ENCODE data around the gene MITF. TPM values are rescaled to one million over a fixed set of nuclear protein-coding genes. Genes with fewer than 3 reads are reported as not detected.

The MITF gene
- total and polyA plus RNA-seq, 9 donors, result 5.7 to 9.6 (median 7.4) TPM

DNA sequence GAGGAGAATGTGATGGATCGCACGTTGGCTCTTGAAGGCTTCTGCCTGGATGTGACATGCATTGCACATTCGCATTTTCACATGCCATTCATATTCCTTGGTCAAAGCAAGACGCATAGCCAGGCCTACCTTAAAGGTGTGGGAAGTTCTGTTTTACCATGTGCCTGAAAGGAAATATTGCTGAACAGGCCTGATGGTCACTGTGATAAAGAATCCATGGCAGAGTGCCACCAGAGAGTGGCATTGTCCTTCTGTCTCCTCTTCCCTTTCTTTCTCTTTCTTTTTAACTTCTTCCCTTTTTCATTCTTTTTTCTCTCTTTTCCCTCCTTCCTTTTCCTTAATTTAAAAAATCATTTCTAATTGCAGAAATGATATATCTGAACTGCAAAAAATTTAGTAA lies 15.9 kb upstream of the MITF start:
- no peak overlapping the region for H3K4me3 ChIP-seq (ENCODE audit: low read length)
- no peaks in the 10 kb centered on the region for H3K36me3 ChIP-seq (ENCODE audit: control insufficient read depth, insufficient read depth, low read length)
- no peaks in the 10 kb centered on the region for H3K9me3 ChIP-seq (replicated peaks; ENCODE audit: control insufficient read depth, low read depth, low read length)
- no peaks in the 10 kb centered on the region for H3K27me3 ChIP-seq (ENCODE audit: control insufficient read depth, insufficient read depth, low read length)
- no CpG with 5 or more reads among the region's 4 CpGs for WGBS (ENCODE audit: insufficient coverage)
- no peak overlapping the region for H3K27ac ChIP-seq (ENCODE audit: low read length)
- no peak for DNase-seq
- peaks cover 4% of the 10 kb centered on the region for H3K4me1 ChIP-seq (ENCODE audit: control insufficient read depth, insufficient read depth, low read length)

DNA sequence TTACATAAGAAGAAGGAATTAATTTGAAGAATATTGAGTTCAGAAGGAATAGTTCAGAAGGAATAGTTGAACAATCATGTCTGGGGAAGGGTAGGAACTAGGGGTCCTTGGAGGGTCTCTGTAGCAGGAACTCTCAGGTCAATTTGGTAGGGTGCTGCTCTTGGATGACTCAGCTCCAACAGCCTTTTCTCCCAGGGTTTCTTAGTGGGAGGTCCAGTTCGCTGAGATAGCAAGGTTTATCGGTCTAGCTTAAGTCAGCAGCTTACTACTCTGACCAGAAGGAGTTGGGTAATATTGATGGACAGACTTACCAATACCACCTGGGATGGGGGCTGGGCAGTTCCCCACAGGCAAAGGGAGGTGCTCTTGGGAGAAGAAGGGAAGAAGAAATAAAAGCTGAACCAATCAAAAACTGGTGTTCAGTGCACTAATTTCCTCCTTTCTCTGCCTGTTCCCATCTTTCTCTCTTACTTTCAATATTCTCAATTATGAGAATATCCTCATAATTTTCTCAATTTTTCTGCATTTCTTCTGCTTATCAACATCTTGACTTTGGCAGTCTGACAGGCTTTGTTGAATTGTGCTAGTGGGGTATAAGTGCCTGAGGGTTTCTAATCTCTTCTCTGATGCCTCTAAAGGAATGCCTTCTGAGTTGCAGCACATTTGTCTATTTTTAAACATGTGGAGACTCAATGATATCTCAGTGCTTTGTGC lies 14.4 kb upstream of the MITF start:
- no peaks in the 10 kb centered on the region for H3K36me3 ChIP-seq (ENCODE audit: control insufficient read depth, insufficient read depth, low read length)
- H3K4me3 ChIP-seq (ENCODE audit: low read length), result no peak overlapping the region
- no peaks in the 10 kb centered on the region for H3K9me3 ChIP-seq (replicated peaks; ENCODE audit: control insufficient read depth, low read depth, low read length)
- no peak for DNase-seq
- H3K27ac ChIP-seq (ENCODE audit: low read length), result no peak overlapping the region
- WGBS (ENCODE audit: insufficient coverage), result no CpG with 5 or more reads among the region's 2 CpGs
- no peaks in the 10 kb centered on the region for H3K27me3 ChIP-seq (ENCODE audit: control insufficient read depth, insufficient read depth, low read length)
- H3K4me1 ChIP-seq (ENCODE audit: control insufficient read depth, insufficient read depth, low read length), result peaks cover 2% of the 10 kb centered on the region

DNA sequence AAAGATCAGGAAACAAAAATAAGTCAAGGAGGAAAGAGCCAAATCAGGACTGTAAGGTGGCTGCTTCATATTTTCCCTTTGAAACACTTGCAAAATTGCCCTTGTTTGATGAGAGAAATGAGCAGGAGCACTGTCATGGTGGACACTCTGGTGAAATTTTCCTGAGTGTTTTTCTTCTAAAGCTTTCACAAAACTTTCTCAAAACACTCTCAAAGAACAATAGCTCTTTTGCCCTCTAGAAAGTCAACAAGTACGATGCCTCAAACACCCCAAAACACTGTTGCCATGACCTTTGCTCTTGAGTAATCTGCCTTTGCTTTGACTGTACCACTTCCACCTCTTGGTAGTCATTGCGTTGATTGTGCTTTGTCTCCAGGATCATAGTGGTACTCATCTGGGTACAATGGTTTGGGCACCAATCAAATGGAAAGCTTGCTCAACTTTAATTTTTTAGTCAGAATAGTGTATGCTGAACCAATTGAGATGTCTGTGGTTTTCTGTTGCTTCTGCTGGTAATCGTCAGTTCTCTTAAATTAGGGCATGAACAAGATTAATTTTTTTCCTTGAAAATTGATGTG lies 13.2 kb upstream of the MITF start:
- Histone ChIP-seq H3K4me1 (ENCODE audit: control insufficient read depth, insufficient read depth, low read length) (peaks cover 2% of the 10 kb centered on the region), H3K27me3 (ENCODE audit: control insufficient read depth, insufficient read depth, low read length) (no peaks in the 10 kb centered on the region), H3K4me3 (ENCODE audit: low read length) (no peak overlapping the region), H3K9me3 (replicated peaks; ENCODE audit: control insufficient read depth, low read depth, low read length) (no peaks in the 10 kb centered on the region), H3K36me3 (ENCODE audit: control insufficient read depth, insufficient read depth, low read length) (no peaks in the 10 kb centered on the region), H3K27ac (ENCODE audit: low read length) (no peak overlapping the region)
- WGBS (ENCODE audit: insufficient coverage), result 71% methylated on average over 1 of the region's 3 CpGs
- DNase-seq, result no peak

DNA sequence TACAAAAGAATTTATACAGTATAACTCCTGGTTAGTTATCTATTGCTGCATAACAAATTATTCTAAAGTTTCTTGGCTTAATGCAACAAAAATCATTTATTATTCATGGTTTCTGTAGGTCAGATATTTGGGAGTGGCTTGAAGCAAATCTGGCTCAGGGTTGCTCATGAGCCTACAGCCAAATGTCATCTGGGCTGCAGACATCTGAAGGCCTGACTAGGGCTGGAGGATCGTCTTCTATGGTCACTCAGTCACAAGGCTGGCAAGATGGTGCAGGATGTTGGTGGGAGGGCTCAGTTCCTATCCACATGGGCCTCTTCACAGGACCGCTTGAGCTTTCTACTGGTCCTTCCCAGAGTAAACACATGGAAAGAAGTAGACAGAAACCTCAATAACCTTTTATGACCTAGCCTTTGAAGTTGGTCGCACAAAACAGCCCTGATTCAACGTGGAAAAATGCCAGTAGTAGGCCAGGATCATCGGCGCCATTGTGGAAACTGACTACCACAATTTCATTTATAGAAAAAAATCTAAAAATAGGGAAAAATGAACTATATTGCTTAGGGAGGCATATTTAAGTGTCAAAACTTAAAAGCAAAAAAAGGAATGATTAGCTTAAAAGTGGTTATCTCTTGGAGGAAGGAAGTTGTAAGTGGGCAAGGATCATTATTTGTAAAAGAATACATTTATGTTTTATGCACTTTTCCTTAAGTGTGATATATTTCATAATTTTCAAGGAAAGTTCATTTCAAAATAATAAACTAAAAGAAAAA lies 9.9 kb upstream of the MITF start:
- Histone ChIP-seq H3K36me3 (ENCODE audit: control insufficient read depth, insufficient read depth, low read length) (no peaks in the 10 kb centered on the region), H3K9me3 (replicated peaks; ENCODE audit: control insufficient read depth, low read depth, low read length) (no peaks in the 10 kb centered on the region)
- WGBS (ENCODE audit: insufficient coverage), result 40% methylated on average over 1 of the region's 6 CpGs

DNA sequence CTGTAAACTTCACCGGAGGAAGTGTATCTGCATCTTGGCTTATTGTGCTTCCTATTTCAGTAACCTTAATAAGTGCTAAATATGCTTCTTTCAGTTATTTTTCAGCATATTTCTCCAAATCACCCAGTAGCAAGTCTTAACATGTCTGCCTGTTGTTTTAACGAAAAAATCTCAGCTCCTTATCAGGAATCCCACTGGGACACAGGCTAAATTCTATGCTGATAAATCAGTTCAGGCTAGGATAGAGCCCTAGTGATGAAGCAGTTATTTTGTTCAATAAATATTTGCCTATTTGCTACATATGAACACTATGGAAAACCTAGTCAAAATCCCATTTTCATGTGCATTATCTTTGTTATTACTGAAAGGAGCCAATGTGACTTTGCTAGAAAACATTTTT lies 8.2 kb upstream of the MITF start:
- WGBS (ENCODE audit: insufficient coverage), result no CpG with 5 or more reads among the region's 2 CpGs
- Histone ChIP-seq H3K9me3 (replicated peaks; ENCODE audit: control insufficient read depth, low read depth, low read length) (no peaks in the 10 kb centered on the region), H3K4me1 (ENCODE audit: control insufficient read depth, insufficient read depth, low read length) (no peaks in the 10 kb centered on the region), H3K27ac (ENCODE audit: low read length) (no peak overlapping the region), H3K36me3 (ENCODE audit: control insufficient read depth, insufficient read depth, low read length) (no peaks in the 10 kb centered on the region), H3K4me3 (ENCODE audit: low read length) (no peak overlapping the region), H3K27me3 (ENCODE audit: control insufficient read depth, insufficient read depth, low read length) (no peaks in the 10 kb centered on the region)
- DNase-seq, result no peak

More for the DNA sequence above, 9.9 kb upstream of the MITF start:
- no peak for DNase-seq
- Histone ChIP-seq H3K4me1 (ENCODE audit: control insufficient read depth, insufficient read depth, low read length) (peaks cover 2% of the 10 kb centered on the region), H3K27ac (ENCODE audit: low read length) (no peak overlapping the region), H3K27me3 (ENCODE audit: control insufficient read depth, insufficient read depth, low read length) (no peaks in the 10 kb centered on the region), H3K4me3 (ENCODE audit: low read length) (no peak overlapping the region)

DNA sequence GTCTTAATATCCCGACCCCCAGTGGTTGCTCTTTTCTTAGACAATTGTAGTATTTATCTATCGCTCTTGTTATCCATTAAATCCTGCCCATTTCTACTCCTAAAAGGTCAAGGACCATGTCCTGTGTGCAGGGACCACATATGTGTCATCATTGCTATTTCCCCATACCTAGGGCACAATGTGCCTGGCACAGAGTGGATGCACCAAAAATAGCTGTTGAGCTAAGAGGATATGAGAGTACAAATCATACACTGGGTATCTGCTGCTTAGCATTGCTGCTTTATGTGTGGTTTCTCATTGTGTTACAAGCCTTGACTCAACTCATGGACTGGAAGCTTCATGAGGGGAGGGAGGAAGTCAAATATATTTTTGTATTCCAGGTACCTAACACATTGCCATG lies 3.4 kb upstream of the MITF start:
- H3K4me1 ChIP-seq (ENCODE audit: control insufficient read depth, insufficient read depth, low read length), result peaks cover 11% of the 10 kb centered on the region
- no peaks in the 10 kb centered on the region for H3K36me3 ChIP-seq (ENCODE audit: control insufficient read depth, insufficient read depth, low read length)
- no peak overlapping the region for H3K4me3 ChIP-seq (ENCODE audit: low read length)
- peaks cover 7% of the 10 kb centered on the region for H3K27me3 ChIP-seq (ENCODE audit: control insufficient read depth, insufficient read depth, low read length)
- no peak overlapping the region for H3K27ac ChIP-seq (ENCODE audit: low read length)
- WGBS (ENCODE audit: insufficient coverage), result no CpG with 5 or more reads among the region's 2 CpGs
- no peak for DNase-seq
- H3K9me3 ChIP-seq (replicated peaks; ENCODE audit: control insufficient read depth, low read depth, low read length), result no peaks in the 10 kb centered on the region

DNA sequence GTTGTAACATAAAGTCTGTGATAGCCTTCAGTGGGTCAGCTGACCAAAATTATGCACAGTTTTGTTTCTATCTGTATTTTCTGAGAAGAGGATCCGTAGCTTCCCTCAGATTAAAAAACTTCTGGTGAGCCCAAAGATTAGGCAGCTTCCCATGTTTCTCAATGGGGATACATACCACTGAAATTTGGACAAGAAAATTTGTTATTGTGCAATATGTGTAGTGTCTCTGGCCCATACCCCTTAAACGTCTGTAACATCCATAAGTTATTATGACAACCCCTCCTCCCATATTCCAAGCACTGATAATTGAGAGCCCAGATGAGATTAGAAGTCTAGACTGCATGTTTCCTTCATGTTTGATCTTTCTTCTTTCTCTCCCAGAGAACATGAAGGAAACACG lies 1.9 kb upstream of the MITF start:
- Histone ChIP-seq H3K36me3 (ENCODE audit: control insufficient read depth, insufficient read depth, low read length) (no peaks in the 10 kb centered on the region), H3K27me3 (ENCODE audit: control insufficient read depth, insufficient read depth, low read length) (peaks cover 7% of the 10 kb centered on the region), H3K4me1 (ENCODE audit: control insufficient read depth, insufficient read depth, low read length) (peaks cover 12% of the 10 kb centered on the region), H3K9me3 (replicated peaks; ENCODE audit: control insufficient read depth, low read depth, low read length) (no peaks in the 10 kb centered on the region), H3K27ac (ENCODE audit: low read length) (no peak overlapping the region), H3K4me3 (ENCODE audit: low read length) (no peak overlapping the region)
- no CpG with 5 or more reads among the region's 3 CpGs for WGBS (ENCODE audit: insufficient coverage)
- DNase-seq, result no peak

DNA sequence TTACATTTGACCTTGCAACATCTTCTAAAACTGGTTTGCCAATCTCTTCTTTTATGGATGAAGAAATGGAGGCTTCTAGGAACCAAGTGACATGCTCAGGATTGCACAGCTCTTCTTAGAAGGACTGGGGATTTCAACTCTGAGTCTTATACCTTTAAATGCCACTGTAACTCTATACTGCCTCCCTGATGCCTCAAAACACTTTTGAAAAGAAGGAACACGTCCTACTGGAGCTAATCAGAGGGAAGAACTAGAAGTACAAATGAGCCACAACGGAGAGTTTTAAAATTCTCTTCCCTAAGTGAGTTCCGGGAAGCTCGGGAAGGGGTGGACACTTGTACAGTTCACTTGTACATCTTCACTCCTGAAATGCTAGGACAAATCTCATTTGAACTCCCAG lies 949 bp upstream of the MITF start:
- peak overlapping the region; percentile 81 for H3K27ac ChIP-seq (ENCODE audit: low read length)
- WGBS (ENCODE audit: insufficient coverage), result 20% methylated on average over 1 of the region's 4 CpGs
- H3K4me1 ChIP-seq (ENCODE audit: control insufficient read depth, insufficient read depth, low read length), result peaks cover 12% of the 10 kb centered on the region
- no peaks in the 10 kb centered on the region for H3K9me3 ChIP-seq (replicated peaks; ENCODE audit: control insufficient read depth, low read depth, low read length)
- no peaks in the 10 kb centered on the region for H3K36me3 ChIP-seq (ENCODE audit: control insufficient read depth, insufficient read depth, low read length)
- H3K4me3 ChIP-seq (ENCODE audit: low read length), result peak overlapping the region; percentile 68
- DNase-seq, result peak; percentile 53
- H3K27me3 ChIP-seq (ENCODE audit: control insufficient read depth, insufficient read depth, low read length), result peaks cover 7% of the 10 kb centered on the region

DNA sequence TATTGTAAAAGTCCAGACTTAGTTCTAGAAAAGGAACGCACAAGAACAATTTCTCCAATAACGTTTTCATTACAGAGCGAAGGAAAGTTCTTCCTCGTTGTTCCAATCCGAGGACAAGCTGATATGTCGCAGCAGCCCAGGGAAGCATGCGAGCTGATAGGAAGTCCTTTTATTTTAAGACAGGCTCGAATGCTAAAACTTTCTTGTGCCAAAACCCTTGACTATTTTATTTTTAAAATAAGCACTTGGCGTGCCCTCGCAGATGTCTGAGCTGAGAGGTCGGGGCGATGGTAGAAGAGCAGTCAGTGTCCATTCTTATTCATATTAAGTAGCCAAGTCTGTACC lies 433 bp upstream of the MITF start:
- peak overlapping the region; percentile 81 for H3K27ac ChIP-seq (ENCODE audit: low read length)
- H3K27me3 ChIP-seq (ENCODE audit: control insufficient read depth, insufficient read depth, low read length), result peaks cover 7% of the 10 kb centered on the region
- no peaks in the 10 kb centered on the region for H3K36me3 ChIP-seq (ENCODE audit: control insufficient read depth, insufficient read depth, low read length)
- H3K4me1 ChIP-seq (ENCODE audit: control insufficient read depth, insufficient read depth, low read length), result peaks cover 12% of the 10 kb centered on the region
- no peak for DNase-seq
- H3K9me3 ChIP-seq (replicated peaks; ENCODE audit: control insufficient read depth, low read depth, low read length), result no peaks in the 10 kb centered on the region
- WGBS (ENCODE audit: insufficient coverage), result 0% methylated on average over 6 of the region's 12 CpGs
- H3K4me3 ChIP-seq (ENCODE audit: low read length), result peak overlapping the region; percentile 68

Data from muscle of leg (tissue), 11 donors.